ENCODE data around the gene KIF6. TPM values are rescaled to one million over a fixed set of nuclear protein-coding genes. Genes with fewer than 3 reads are reported as not detected.

Gene KIF6
- polyA plus RNA-seq, 1 donor (not counting 4 experiments of a cell fraction or from before 2014, with no cell fraction given): 0.14 TPM

- Histone ChIP-seq H3K4me3 (ENCODE audit: control insufficient read depth in 2 of 3, extremely low read depth in 1 of 3, insufficient read depth in 2 of 3, low read depth in 1 of 3, low read length in 3 of 3) (no peak overlapping the region), H3K79me2 (ENCODE audit: control insufficient read depth, insufficient read depth, low read length) (no peaks in the 10 kb centered on the region), H2AFZ (ENCODE audit: control insufficient read depth, low read length) (no peak overlapping the region), H3K9ac (ENCODE audit: control insufficient read depth, extremely low read depth, insufficient read depth, low read length) (no peak overlapping the region), H3K9me3 (ENCODE audit: control insufficient read depth, low read depth, low read length) (no peaks in the 10 kb centered on the region), H3K27me3 (ENCODE audit: control insufficient read depth, extremely low read depth, insufficient read depth, low read length) (no peaks in the 10 kb centered on the region), H3K27ac (ENCODE audit: control insufficient read depth, insufficient read depth, low read length) (no peak overlapping the region), H4K20me1 (ENCODE audit: control insufficient read depth, extremely low read depth, insufficient read depth, low read length) (no peaks in the 10 kb centered on the region), H3K36me3 (ENCODE audit: control insufficient read depth in 2 of 2, extremely low read depth in 1 of 2, insufficient read depth in 2 of 2, low read length in 2 of 2) (no peaks in the 10 kb centered on the region), H3K9me1 (ENCODE audit: control insufficient read depth, extremely low read depth, insufficient read depth, low read length) (no peaks in the 10 kb centered on the region), H3K4me2 (ENCODE audit: control insufficient read depth, extremely low read depth, insufficient read depth, low read depth, low read length) (no peak overlapping the region), H3K4me1 (ENCODE audit: control insufficient read depth, extremely low read depth, insufficient read depth, low read length) (no peaks in the 10 kb centered on the region)
- no peak for TF ChIP-seq EZH2 (IDR thresholded peaks at IDR 0.05; ENCODE audit: low read length)
- TF ChIP-seq, protein P1, sequence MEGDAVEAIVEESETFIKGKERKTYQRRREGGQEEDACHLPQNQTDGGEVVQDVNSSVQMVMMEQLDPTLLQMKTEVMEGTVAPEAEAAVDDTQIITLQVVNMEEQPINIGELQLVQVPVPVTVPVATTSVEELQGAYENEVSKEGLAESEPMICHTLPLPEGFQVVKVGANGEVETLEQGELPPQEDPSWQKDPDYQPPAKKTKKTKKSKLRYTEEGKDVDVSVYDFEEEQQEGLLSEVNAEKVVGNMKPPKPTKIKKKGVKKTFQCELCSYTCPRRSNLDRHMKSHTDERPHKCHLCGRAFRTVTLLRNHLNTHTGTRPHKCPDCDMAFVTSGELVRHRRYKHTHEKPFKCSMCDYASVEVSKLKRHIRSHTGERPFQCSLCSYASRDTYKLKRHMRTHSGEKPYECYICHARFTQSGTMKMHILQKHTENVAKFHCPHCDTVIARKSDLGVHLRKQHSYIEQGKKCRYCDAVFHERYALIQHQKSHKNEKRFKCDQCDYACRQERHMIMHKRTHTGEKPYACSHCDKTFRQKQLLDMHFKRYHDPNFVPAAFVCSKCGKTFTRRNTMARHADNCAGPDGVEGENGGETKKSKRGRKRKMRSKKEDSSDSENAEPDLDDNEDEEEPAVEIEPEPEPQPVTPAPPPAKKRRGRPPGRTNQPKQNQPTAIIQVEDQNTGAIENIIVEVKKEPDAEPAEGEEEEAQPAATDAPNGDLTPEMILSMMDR (optimal IDR thresholded peaks at IDR 0.05 in 1 of 3, IDR thresholded peaks at IDR 0.05 in 1 of 3, conservative IDR thresholded peaks at IDR 0.05 in 1 of 3; ENCODE audit: extremely low read depth in 1 of 3, insufficient read depth in 2 of 3, low read length in 3 of 3): no peak
- dilution Hi-C loops (cut with MboI; ENCODE audit: extremely low pct_ligation_motif_present, low sequenced_read_pairs): no loop called here
- DNase-seq (ENCODE audit: low read depth, low spot score) (no peak), FAIRE-seq (no peak)
Measured at GRCh38 chr6:39753725-39754045, 28.5 kb upstream of the KIF6 start.

DNA sequence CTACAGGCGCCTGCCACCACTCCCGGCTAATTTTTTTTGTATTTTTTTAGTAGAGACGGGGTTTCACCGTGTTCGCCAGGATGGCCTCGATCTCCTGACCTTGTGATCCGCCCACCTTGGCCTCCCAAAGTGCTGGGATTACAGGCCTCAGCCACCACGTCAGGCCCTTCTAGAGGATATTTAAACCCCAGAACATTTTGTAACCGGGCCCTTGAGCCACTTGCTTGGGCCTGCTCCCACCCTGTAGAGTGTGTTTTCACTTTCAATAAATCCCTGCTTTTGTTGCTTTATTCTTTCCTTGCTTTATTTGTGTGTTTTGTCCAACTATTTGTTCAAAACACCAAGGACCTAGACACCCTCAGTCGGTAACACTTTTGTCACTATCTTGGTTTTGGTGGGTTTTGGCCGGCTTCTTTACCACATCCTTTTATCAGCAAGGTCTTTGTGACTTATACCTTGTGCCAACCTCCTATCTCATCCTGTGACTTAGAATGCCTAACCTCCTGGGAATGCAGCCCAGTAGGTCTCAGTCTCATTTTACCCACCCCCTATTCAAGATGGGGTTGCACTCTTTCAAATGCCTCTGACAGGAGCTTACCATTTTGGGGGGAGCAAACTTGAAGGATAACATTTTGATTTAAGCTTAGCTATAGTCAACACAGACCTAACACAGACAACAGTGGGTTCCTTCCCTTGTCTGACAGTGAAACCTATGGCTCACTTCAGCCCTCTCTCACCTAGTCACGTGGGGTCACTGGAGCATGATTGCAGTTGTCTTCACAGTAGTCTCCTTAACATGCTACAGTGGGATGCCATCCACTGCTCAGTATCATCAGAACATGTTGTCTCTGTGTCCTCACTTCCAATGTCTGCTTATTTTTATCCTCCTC, 27.9 kb upstream of the KIF6 start:
- H3K9ac ChIP-seq (ENCODE audit: control insufficient read depth, extremely low read depth, insufficient read depth, low read length): no peak overlapping the region
- no peak for TF ChIP-seq EZH2 (IDR thresholded peaks at IDR 0.05; ENCODE audit: low read length)
- TF ChIP-seq, protein P1 (optimal IDR thresholded peaks at IDR 0.05 in 1 of 3, IDR thresholded peaks at IDR 0.05 in 1 of 3, conservative IDR thresholded peaks at IDR 0.05 in 1 of 3; ENCODE audit: extremely low read depth in 1 of 3, insufficient read depth in 2 of 3, low read length in 3 of 3): no peak
- H3K27ac ChIP-seq (ENCODE audit: control insufficient read depth, insufficient read depth, low read length): no peak overlapping the region
- no peak for DNase-seq (ENCODE audit: low read depth, low spot score)
- no peak overlapping the region for H3K4me3 ChIP-seq (ENCODE audit: control insufficient read depth in 2 of 3, extremely low read depth in 1 of 3, insufficient read depth in 2 of 3, low read depth in 1 of 3, low read length in 3 of 3)
- no peaks in the 10 kb centered on the region for H3K9me1 ChIP-seq (ENCODE audit: control insufficient read depth, extremely low read depth, insufficient read depth, low read length)
- no peaks in the 10 kb centered on the region for H3K79me2 ChIP-seq (ENCODE audit: control insufficient read depth, insufficient read depth, low read length)
- H4K20me1 ChIP-seq (ENCODE audit: control insufficient read depth, extremely low read depth, insufficient read depth, low read length): no peaks in the 10 kb centered on the region
- no peak for FAIRE-seq
- no peaks in the 10 kb centered on the region for H3K9me3 ChIP-seq (ENCODE audit: control insufficient read depth, low read depth, low read length)
- H3K4me2 ChIP-seq (ENCODE audit: control insufficient read depth, extremely low read depth, insufficient read depth, low read depth, low read length): no peak overlapping the region
- H3K36me3 ChIP-seq (ENCODE audit: control insufficient read depth in 2 of 2, extremely low read depth in 1 of 2, insufficient read depth in 2 of 2, low read length in 2 of 2): no peaks in the 10 kb centered on the region
- H3K27me3 ChIP-seq (ENCODE audit: control insufficient read depth, extremely low read depth, insufficient read depth, low read length): no peaks in the 10 kb centered on the region
- H3K4me1 ChIP-seq (ENCODE audit: control insufficient read depth, extremely low read depth, insufficient read depth, low read length): no peaks in the 10 kb centered on the region
- dilution Hi-C loops (cut with MboI; ENCODE audit: extremely low pct_ligation_motif_present, low sequenced_read_pairs): no loop called here
- H2AFZ ChIP-seq (ENCODE audit: control insufficient read depth, low read length): no peak overlapping the region
